Activated CD8-positive, alpha-beta memory T cell treated with anti-CD3 and anti-CD28 coated beads, Interleukin-2, amount 50 U/mL, for 24 hours (primary cell): ENCODE data around the gene UMAD1.

ENCODE experiments used
- DNase-seq: peaks from one replicate; pipeline ENCODE4 v3.0.0-alpha.2; 2020; ENCODE audit errors: extremely low read depth

UMAD1 gene

DNA sequence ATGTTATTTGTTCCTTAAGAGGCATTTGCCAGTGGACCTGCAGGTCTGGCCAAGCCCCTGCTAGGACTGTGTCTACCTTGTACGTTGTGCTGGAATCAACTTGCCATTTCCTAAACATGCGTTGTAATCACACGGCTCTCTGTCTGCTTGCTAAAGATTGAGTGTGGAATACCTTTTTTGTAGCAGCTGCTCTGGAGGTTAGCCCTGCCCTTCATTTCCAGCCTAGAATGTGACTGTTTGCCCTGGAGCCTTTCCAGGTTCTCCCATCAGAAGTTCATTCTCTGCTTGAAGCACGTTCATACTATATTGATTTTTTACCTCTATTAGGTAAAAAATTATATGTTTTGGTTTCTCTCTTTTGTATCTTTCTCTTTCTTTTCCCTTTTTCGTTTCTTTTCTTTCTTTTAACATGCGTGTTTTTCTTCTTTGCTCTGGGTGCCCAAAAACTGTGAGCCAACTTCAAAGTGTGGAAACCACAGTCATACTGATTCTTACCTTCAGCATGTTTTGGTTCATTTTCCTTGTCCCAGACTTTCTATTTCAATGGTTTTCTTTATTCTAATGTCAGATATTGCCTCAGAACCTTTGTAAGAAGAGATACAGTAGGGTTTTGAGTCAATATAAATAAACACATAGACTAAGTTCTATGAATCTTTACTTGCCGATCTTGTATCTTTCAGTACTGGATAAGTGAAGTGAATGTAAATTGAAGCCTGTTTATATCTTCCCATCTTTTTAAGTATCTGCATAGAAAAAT is 189.7 kb downstream of the UMAD1 start:
- DNase-seq = no peak

DNA sequence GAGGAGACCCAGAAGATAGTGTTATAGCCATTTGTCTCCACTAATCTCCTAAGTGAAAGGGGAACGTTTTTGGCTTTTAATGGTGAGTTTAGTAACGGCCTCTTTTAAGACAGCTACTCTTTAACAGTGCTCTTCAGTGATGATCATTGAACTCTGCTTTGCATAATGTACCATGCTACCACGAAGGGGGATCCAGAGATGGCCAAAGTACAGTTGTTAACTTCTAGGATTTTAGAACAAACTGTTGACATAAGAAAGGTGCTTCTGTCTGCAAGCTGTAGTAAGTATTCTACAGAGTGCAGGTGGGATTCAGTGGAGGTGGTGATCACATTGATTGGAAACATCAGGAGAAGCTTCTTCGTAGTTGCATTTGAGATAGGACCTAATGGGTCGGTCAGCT is 192.0 kb downstream of the UMAD1 start:
- no peak for DNase-seq

DNA sequence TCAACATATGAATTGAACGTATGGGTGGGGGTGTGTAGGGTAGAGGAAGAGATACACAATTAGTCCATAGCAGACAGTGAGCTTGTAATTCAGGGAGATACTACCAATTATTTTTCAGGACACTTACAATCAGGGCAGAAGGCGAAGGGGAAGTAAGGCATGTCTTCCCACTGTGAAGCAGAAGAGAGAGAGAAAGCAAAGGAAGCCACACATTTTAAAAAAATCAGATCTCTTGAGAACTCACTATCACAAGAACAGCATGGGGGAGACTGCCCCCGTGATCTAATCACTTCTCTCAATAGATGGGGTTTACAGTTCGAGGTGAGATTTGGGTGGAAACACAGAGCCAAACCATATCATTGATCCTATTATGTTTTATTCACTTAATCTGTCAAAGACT is 194.2 kb downstream of the UMAD1 start:
- DNase-seq = no peak

GRCh38 chr7:7841027-7841426 is 200.5 kb downstream of the UMAD1 start:
- DNase-seq = no peak

- no peak for DNase-seq
Measured at GRCh38 chr7:7843240-7843639, 202.7 kb downstream of the UMAD1 start.

DNA sequence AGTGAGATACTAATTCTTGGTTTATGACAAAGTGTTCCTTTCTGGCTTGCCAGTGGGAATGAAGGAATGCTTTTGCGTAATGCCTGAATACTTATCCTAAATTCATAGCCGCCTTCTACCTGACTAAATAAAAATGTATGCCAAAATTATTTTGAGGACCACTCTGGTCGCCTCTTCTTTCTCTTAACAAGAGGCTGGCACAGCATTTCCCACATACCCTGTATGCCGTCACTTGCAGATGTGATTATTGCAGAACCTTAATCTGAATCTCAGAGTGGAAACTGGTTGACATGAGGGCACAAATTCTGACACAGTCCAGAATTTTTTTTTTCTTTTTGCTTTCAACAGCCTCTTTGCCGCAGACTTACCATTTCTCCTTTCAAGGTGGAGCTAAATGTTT is 203.4 kb downstream of the UMAD1 start:
- DNase-seq = no peak

GRCh38 chr7:7848246-7848645 is 207.7 kb downstream of the UMAD1 start:
- DNase-seq = no peak

- no peak for DNase-seq
Measured at GRCh38 chr7:7848892-7849291, 208.3 kb downstream of the UMAD1 start.

DNA sequence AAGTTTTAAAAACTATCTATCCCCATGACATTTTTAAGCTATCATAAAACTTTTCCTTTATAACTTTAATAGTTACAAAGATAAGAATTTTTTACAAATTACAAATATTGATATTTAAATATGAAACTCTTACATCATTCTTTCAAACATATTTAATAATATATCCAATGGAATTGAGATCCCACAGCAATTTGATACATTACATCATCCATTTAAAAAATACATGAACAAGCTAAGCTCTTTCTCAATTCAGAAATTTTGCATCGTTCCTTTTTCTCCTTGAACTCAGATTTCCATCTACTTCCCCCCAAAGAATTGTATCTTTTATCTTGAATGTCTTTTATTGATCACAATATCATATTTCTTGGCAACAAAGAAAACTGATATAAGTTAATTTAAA is 209.6 kb downstream of the UMAD1 start:
- no peak for DNase-seq

GRCh38 chr7:7851381-7851780 is 210.8 kb downstream of the UMAD1 start:
- no peak for DNase-seq

DNA sequence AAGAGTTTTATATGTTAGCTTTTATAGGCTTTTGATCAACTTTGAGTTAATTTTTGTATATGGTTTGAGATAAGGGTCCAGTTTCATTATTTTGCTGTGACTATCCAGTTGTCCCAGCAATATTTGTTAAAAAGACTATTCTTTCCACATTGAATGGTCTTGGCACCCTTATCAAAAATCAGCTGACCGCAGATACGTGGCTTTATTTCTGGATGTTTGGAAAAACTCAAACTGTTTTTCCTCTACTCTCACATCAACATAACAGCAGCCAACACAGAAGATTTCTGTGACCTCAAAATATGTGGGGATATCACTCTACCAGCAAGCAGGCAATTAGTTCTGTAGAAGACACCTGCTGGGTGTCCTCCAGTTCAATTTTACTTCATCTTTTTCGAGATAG is 211.4 kb downstream of the UMAD1 start:
- DNase-seq = no peak

- no peak for DNase-seq
Measured at GRCh38 chr7:7857143-7857583, 216.6 kb downstream of the UMAD1 start.

- no peak for DNase-seq
Measured at GRCh38 chr7:7858559-7858958, 218.0 kb downstream of the UMAD1 start.

DNA sequence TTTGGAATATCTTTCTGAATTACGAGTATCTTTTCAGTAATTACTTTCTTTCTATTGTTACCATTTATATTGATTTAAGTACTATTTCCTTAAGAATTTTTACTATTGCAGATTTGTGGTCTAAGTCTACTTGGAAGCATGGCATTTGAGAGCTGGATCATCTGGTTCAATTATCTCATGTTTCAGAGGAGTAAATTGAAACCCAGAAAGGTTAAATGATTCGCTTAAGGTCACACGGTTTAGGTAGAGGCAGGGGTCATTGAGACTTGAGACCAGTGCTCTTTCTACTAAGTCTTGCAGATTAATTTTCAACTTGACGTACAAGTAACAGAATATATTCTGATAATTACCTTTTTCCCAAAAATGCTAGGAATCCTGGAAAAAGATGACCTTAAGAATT is 218.9 kb downstream of the UMAD1 start:
- DNase-seq = no peak

DNA sequence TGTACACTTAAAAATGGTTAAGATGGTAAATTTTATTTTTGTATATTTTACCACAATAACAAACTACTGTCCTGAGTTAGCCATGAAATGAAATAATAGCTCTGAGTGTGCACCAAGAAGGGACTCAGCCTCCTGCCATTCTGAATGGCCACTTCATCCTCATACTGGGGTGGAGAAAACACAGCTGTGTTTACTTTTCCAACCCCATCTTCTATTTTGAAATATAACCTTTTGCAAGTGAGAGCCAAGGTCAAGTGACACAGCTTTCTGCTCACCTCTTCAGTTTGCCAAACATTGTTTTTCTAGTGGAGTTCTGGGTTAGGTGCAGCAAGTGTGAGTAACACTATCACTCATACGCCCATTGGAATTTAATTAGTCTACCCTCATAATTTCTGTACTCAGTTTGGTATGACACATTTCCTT is 220.7 kb downstream of the UMAD1 start:
- no peak for DNase-seq

DNA sequence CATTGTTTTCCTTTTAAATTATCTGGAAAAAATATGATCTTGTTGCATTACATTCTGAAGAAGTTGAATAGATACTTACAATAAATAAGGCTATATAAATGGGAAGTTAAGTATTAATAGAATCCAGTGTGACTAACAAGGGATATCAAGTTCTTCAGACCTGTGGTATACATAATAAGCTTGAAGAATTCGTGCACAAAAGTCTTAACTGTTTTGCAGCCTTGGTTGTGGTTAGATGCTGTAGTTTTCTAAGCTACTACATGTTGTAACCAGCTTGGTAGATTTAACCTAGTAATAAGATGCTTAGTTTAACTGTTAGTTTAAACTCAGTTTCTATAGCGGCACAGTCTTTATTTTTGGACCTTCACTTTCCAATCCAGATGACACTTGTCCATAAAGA is 221.8 kb downstream of the UMAD1 start:
- DNase-seq = no peak

GRCh38 chr7:7867846-7868571 is 227.5 kb downstream of the UMAD1 start:
- DNase-seq = no peak

DNA sequence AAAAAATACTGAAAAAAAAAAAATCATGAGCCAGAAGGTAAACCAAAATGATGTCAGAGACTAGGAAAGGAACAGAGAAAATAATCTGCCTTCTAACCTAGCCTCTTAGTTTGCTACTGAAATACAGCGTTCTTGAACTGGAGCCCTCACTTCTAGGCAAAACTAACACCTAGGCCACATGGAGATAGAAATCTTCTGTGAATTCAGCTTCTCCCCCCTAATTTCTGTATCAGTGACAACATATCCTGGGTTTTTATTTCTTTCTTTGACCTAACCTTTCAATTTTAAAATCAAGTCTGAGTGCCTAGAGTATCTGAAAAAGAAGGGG is 228.0 kb downstream of the UMAD1 start:
- no peak for DNase-seq

- DNase-seq = no peak
Measured at GRCh38 chr7:7869036-7869435, 228.5 kb downstream of the UMAD1 start.

DNA sequence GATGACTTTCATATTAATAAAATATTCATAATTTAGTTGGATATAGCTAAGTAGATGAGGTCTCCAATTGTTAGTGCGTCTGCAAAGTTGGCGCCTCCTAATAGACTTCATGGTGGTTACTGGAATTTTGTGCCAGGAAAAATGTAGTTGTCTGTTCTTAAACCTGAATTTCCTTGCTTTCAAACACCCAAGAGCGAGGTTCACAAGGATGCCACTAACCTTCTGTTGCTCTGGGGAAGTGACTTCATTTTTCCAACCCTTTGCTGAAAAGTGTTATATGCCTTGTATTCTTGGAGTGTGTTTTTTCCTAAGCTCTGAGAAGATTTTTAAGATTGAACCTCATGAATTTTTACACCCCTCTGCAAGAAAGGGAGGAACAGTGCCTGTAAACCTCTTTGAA is 229.1 kb downstream of the UMAD1 start:
- no peak for DNase-seq

- no peak for DNase-seq
Measured at GRCh38 chr7:7870555-7870954, 230.0 kb downstream of the UMAD1 start.

DNA sequence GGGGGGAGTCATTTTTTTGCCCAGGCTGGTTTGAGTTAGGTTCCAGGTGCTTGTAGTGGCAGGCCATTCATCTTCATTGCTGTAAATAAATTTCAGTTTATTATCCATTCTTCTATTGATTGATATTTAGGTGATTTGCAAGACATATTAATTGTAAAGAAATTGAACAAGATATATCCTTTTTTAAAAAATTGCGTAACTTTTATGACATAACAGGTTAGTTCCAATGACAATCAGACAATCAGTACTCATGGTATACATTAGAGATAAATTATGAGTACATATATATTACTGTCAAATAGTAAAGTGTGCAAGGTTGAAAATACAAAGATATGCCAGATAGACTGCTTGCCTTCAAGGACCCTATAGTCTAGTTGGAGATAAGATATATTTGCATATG is 235.9 kb downstream of the UMAD1 start:
- no peak for DNase-seq

- DNase-seq = no peak
Measured at GRCh38 chr7:7881581-7881980, 241.0 kb downstream of the UMAD1 start.

- DNase-seq = no peak
Measured at GRCh38 chr7:7882888-7883287, 242.3 kb downstream of the UMAD1 start.
